ENCODE data around the gene EEFSEC. TPM values are rescaled to one million over a fixed set of nuclear protein-coding genes. Genes with fewer than 3 reads are reported as not detected.

EEFSEC gene
- total RNA-seq, 1 donor from 2014 or later: 16.9 TPM

DNA sequence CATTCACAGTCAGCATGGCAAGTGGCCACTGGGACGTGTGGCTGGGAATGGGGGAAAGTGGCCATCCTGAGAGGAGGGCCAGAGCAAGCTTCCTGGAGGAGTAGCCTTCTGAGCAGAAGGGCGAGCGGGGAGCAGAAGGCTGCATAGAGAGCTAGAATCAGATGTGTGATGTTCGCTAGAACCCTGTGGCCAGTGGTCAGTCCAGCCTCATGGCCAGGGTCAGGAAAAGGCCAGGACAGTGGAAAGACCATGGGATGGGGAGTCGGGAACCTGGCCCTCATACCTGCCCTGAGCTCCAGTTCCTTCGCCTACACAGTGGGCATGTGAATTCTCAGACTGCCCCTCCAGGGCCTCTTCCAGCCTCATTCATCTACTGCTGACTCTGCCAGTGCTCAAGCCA is 211.0 kb downstream of the EEFSEC start:
- intact Hi-C loops (cut with DNase I): no loop called here
- ATAC-seq (ENCODE audit: poor library complexity) (no peak), DNase-seq (no peak)

- intact Hi-C loops (cut with DNase I): no loop called here
- ATAC-seq (ENCODE audit: poor library complexity) (no peak), DNase-seq (no peak)
These were observed 211.6 kb downstream of the EEFSEC start for GRCh38 chr3:128364808-128365360.

DNA sequence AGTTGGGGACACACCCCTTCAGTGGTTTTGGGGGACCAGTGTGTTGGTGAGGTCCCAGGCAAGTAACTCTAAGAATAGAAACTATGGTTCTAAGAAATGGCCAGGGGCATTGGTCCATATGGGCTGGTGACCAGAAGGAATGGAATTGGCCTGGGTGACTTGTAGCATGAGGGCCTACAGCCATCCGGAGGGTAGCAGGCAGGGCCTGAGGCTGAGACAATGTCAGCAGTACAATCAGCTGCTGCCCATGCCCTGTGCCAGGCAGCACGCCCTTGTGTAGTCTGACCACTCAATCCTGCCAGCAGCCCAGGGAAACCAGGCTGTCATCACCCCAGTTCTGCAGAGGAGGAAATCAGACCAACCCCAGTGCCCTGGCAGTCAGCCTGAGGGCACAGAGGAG is 212.9 kb downstream of the EEFSEC start:
- intact Hi-C loops (cut with DNase I): no loop called here
- peak; percentile 85 for DNase-seq
- peak; percentile 83 for ATAC-seq (ENCODE audit: poor library complexity)

GRCh38 chr3:128366652-128367051 is 213.4 kb downstream of the EEFSEC start:
- intact Hi-C loops (cut with DNase I): no loop called here
- ATAC-seq (ENCODE audit: poor library complexity): no peak

DNA sequence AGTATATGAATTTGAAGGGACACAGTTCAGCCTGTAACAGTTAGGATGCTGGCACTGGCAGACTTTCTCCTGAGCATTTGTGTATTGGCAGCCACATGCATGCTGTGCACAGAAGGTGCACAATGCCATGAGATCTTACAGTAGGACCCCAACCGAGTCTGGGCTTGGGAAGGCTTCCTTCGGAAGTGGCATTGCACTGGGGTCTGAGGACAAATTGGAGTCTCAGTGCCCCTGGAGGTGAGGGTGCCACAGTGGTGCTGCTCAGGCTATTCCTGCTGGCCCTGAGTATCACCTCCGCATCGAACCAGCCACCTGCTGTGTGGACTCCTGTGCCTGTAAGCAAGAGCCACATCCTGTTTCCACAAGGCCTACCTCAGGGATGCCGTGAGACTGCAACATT is 213.9 kb downstream of the EEFSEC start:
- no peak for ATAC-seq (ENCODE audit: poor library complexity)
- intact Hi-C loops (cut with DNase I): no loop called here

More at GRCh38 chr3:128366652-128367051, 213.4 kb downstream of the EEFSEC start:
- no peak for DNase-seq

DNA sequence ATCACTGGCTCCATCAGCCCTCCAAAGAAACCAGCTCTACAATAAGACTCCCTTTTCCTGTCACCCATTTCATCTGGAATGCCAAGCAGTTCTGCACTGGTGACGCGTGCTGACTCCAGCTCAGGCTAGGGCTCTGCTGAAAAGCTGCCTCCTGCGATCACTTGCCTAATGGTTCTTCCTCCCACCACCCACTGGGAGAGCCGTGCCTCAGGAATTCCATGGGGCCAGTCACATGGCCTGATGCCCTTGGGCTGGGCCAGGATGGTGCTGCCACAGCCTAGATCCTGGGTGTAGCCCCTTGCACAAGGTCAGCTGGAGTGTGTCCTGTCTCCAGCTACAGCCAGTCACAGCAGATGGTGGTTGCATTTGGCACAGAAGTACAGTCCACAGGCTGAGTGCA is 214.5 kb downstream of the EEFSEC start:
- ATAC-seq (ENCODE audit: poor library complexity): no peak
- DNase-seq: no peak
- intact Hi-C loops (cut with DNase I): no loop called here

More for the DNA sequence above, 213.9 kb downstream of the EEFSEC start:
- no peak for DNase-seq

DNA sequence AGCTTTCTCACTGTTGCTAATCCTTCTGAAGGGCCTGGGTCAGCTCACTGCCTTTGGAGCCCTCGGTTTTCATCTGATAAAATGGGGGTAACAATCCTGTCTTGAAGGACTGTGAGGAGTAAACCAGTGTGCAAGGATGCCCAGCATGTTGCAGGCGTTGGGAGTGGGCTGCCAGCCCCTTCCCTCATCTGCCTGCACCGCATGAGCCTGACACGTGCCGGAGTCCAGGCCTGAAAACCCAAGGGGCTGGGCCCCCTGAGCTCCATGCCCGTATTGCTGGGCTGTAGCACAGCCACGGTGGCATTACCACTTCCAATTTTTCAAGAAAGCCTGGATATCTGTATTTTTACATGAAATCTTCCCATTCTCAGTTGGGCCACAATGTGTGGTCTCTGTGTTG is 215.3 kb downstream of the EEFSEC start:
- no peak for ATAC-seq (ENCODE audit: poor library complexity)
- no peak for DNase-seq
- intact Hi-C loops (cut with DNase I): no loop called here

DNA sequence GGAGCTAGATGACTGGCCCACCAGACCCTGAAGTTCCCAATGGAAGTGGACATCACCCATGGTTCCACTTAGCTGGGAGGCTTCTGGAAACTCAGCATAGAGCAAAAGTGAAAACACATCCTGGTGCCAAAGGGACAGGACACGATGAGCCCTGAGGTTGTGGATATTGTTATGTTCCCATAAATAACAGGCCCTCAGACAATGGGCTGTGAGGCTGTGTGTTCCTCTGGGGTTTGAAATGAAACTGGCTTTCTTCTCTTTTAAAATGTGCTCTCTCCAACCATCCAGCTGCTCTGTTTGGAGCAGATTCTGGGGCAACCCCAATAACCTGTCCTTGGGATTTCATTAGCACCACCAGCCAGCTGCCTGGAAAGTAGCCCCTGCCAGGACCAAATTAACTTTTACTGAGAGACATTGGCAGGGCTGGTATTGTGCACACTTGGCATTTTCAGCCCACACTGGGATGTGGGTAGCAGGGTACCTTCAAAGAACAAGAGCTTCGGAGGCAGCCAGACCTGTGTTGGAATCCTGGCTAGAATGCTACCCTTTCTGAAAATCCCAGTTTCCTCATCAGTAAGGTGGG is 215.9 kb downstream of the EEFSEC start:
- intact Hi-C loops (cut with DNase I): no loop called here
- peak; percentile 67 for ATAC-seq (ENCODE audit: poor library complexity)

DNA sequence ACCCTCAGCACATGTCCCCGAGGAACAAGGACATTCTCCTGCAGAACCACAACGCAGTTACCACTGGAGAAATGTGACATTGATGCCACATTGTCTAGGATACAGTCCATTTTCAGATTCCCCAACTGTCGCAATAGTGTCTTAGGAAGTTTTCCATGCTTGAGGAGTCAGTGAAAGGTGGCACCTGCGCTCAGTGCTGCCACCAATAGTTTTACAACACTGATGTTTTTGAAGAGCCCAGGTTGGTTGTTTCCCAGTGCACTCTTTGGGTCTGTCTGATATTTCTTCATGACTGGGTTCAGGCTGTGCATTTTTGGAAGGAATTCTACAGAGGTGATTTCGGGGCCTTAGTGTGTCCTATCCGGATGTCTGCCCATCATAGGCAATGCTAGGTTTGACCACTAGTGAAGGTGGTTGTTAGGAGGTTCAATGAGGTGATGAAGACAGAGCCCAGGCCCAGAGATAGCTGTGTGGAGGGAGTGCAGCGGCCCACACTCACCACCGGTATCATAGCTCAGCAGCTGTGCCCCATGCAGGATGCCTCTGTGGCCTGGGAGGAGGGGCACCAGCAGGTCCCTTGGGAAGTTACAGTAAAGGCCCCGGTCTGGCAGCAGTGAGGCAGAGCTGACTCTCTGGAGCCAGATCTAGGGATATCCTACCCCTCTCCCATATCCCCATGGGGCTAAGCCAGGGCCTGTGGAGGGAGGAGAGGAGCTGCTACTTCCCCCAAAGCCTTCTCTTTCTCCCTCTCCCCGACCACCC is 216.8 kb downstream of the EEFSEC start:
- peak; percentile 6 for ATAC-seq (ENCODE audit: poor library complexity)
- intact Hi-C loops (cut with DNase I): no loop called here
- DNase-seq: no peak

More for the DNA sequence above, 215.9 kb downstream of the EEFSEC start:
- DNase-seq: no peak

- intact Hi-C loops (cut with DNase I): no loop called here
- DNase-seq: no peak
- no peak for ATAC-seq (ENCODE audit: poor library complexity)
These were observed 219.0 kb downstream of the EEFSEC start for GRCh38 chr3:128372281-128372680.

DNA sequence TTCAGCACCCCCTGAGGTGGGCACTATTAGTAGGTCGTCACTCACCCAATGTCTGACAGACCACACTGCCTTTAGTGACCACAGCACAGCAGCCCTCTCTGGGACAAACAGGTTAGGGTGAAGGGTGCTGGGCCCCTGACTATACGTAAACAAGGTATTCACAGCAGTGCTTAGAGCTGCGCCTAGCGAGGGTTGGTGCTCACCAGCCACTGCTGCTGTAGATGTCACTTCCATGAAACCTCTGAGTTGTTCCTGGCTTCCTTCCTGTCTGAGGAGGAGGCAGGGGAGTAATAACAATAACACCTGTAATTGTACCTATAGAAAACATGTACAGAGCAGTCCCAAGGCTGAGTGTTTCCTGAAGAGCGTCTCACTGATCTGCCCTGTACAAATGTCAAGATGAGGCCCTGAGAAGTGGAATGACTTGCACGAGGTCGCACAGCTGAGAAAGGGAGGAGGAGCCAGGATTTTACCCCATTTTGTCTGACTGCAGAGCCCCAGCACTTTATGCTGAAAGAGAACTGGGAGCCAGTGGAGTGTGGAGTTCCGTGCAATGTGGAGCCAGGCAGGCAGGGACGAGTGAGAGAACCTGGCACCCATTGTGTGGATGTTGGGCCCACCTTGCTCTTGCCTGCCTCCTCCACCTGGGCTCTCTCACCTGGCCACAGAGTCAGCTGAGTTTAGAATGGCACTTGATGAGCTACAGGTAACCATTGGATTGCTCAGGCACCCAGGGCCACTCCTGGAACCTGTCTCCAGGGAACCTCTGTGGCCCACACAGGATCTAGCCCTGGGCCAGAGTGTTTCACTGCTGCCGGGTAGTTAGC is 219.6 kb downstream of the EEFSEC start:
- intact Hi-C loops (cut with DNase I): no loop called here
- ATAC-seq (ENCODE audit: poor library complexity) (no peak), DNase-seq (no peak)

DNA sequence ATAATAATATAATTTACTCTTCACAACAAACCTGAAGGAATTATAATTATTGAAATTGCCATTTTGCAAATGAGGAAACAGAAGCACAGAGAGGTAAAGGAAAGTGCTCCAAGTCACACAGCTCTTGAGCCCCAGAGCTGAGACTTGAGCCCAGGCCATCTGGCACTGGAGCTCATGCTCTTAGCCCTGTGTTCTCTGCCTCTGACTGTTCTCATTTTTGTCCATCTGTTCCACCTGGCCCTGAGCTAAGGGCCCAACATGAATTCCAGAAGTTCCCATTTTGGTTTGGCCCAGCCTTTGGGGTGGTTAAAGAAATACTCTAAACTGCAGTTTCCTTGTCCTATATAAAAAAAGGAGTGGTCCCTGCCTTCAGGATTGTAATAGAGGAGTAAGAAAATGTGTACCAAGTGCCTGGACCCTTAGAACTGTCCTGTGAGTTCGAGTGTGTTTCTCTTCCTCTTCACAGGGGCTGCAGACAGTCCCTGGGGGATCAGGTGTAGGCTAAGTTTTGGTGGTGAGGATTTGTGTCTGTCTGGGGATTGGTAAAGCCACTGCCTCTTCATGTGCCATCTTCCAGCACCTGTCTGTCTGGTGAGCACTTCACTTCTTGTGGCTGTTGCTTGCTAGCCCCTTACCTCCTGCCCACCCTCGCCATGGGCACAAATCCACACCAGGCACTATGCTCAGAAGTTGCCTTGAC is 221.6 kb downstream of the EEFSEC start:
- intact Hi-C loops (cut with DNase I): no loop called here

DNA sequence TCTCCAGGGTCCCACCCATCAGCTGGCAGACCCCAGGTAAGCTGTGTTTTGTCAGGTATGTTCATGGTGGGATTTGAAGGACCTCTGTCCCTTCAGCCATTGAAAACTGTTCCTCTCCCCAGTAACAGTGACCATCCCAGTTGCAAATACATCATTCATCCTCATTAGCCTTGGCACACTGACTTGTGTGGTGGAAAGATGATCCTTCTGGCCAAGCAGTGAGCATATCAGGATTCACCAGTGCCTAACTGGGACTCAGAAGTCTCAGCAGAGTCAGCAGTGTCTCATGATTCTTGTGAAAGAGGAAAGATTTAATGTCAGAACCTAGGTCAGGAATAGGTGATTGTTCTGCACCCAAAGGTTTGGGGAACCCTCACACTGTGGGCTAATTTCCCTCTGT is 223.2 kb downstream of the EEFSEC start:
- no peak for ATAC-seq (ENCODE audit: poor library complexity)
- intact Hi-C loops (cut with DNase I): no loop called here
- DNase-seq: no peak

More for the DNA sequence above, 221.6 kb downstream of the EEFSEC start:
- DNase-seq: peak; percentile 30
- no peak for ATAC-seq (ENCODE audit: poor library complexity)

GRCh38 chr3:128378631-128379347 is 225.5 kb downstream of the EEFSEC start:
- ATAC-seq (ENCODE audit: poor library complexity) (peak; percentile 70), DNase-seq (peak; percentile 63)
- intact Hi-C loops (cut with DNase I): no loop called here

GRCh38 chr3:128379367-128380160 is 226.3 kb downstream of the EEFSEC start:
- no peak for DNase-seq
- no peak for ATAC-seq (ENCODE audit: poor library complexity)
- intact Hi-C loops (cut with DNase I): no loop called here

DNA sequence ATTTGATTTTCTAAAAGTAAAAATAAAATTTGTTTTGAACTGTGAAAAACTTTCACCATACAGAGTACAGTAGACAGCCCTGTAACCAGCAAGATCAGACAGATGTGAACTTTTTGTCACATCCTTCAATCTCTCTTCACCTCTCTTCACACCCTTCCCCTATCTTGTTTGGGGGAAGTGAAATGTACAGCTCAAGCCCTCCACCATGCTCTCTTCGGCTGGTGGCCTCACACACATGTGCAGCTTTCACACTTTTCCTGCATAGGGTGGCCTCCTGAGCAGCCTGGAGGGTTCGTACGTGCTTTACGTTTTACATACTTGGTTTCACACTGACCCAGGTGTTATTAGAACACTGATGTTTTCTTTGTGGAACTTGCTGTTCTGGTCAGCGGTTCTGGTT is 227.0 kb downstream of the EEFSEC start:
- no peak for ATAC-seq (ENCODE audit: poor library complexity)
- intact Hi-C loops (cut with DNase I): no loop called here
- DNase-seq: no peak

DNA sequence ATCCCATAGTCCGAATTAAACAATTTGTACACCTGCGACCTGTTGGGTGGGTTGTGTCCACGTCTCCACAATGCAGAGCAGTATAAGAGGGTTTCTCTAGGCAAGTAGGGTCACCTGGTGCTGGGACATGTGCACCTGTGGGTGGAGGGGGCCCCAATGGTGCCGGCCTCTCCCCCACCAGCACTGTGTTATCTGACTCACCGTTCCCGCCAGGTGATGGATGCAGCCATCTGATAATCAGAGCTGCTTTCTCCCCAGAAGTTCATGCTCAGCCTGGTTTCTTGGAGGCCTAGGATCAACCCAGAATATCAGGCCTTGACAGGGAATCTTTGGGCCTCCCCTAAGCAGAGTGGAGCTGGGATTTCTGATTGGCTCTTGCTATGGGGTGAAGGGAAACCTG is 227.4 kb downstream of the EEFSEC start:
- ATAC-seq (ENCODE audit: poor library complexity) (no peak), DNase-seq (no peak)
- intact Hi-C loops (cut with DNase I): no loop called here
